ACC112 (cell line): ENCODE data around the gene ABCC5.

ENCODE experiments used
- H2AFZ ChIP-seq: fragments of 200-600 bp; sonication (generic); one replicate; pipeline ENCODE4 v1.6.0; 2017; ENCODE audit warnings: antibody characterized with exemption, low read length; ENCODE audit not compliant: unreplicated experiment
- H3K27ac ChIP-seq: fragments of 200-600 bp; sonication (generic); 2 replicates; pipeline ENCODE4 v1.5.1; 2014; ENCODE audit warnings: low read depth, mild to moderate bottlenecking, antibody characterized with exemption, low read length, moderate library complexity
- H3K27me3 ChIP-seq: fragments of 200-600 bp; sonication (generic); 2 replicates; pipeline ENCODE4 v1.6.1; 2014; ENCODE audit warnings: mild to moderate bottlenecking, antibody characterized with exemption, low read length, moderate library complexity, mixed read lengths; ENCODE audit not compliant: insufficient read depth
- H3K36me3 ChIP-seq: fragments of 200-600 bp; sonication (generic); 2 replicates; pipeline ENCODE4 v1.6.1; 2016; ENCODE audit warnings: mild to moderate bottlenecking, antibody characterized with exemption, low read length, moderate library complexity, mixed read lengths; ENCODE audit not compliant: insufficient read depth
- H3K4me1 ChIP-seq: fragments of 200-600 bp; sonication (generic); one replicate; pipeline ENCODE4 v1.6.1; 2016; ENCODE audit warnings: low read length, mixed read lengths; ENCODE audit not compliant: insufficient read depth, unreplicated experiment, control insufficient read depth
- H3K4me3 ChIP-seq: fragments of 200-600 bp; sonication (generic); 2 replicates; pipeline ENCODE4 v1.5.1; 2014; ENCODE audit warnings: mild to moderate bottlenecking, low read depth, low read length
- H3K79me2 ChIP-seq: fragments of 200-600 bp; sonication (generic); one replicate; pipeline ENCODE4 v1.6.0; 2016; ENCODE audit warnings: low read length; ENCODE audit not compliant: control insufficient read depth, unreplicated experiment, insufficient read depth

The ABCC5 gene

GRCh38 chr3:183909030-183909600 is 108.6 kb downstream of the ABCC5 start:
- no peak overlapping the region for H2AFZ ChIP-seq
- H3K4me1 ChIP-seq, result no peaks in the 10 kb centered on the region
- H3K4me3 ChIP-seq, result no peak overlapping the region
- H3K79me2 ChIP-seq, result no peaks in the 10 kb centered on the region
- no peaks in the 10 kb centered on the region for H3K36me3 ChIP-seq
- peaks cover 4% of the 10 kb centered on the region; the same call in 1 of the 2 replicates for H3K27me3 ChIP-seq
- no peak overlapping the region for H3K27ac ChIP-seq

GRCh38 chr3:183907911-183908331 is 109.8 kb downstream of the ABCC5 start:
- Histone ChIP-seq H3K79me2 (no peaks in the 10 kb centered on the region), H2AFZ (no peak overlapping the region), H3K36me3 (no peaks in the 10 kb centered on the region), H3K4me1 (no peaks in the 10 kb centered on the region), H3K27me3 (peaks cover 7% of the 10 kb centered on the region; the same call in 1 of the 2 replicates), H3K4me3 (no peak overlapping the region), H3K27ac (no peak overlapping the region)

GRCh38 chr3:183907176-183907575 is 110.5 kb downstream of the ABCC5 start:
- H3K27me3 ChIP-seq, result peaks cover 7% of the 10 kb centered on the region; the same call in 1 of the 2 replicates
- no peaks in the 10 kb centered on the region for H3K36me3 ChIP-seq
- H3K4me3 ChIP-seq, result no peak overlapping the region
- no peak overlapping the region for H3K27ac ChIP-seq
- no peaks in the 10 kb centered on the region for H3K4me1 ChIP-seq
- no peaks in the 10 kb centered on the region for H3K79me2 ChIP-seq
- H2AFZ ChIP-seq, result no peak overlapping the region

- no peaks in the 10 kb centered on the region for H3K4me1 ChIP-seq
- H2AFZ ChIP-seq, result no peak overlapping the region
- H3K27ac ChIP-seq, result no peak overlapping the region
Observed at GRCh38 chr3:183906234-183906921, 111.3 kb downstream of the ABCC5 start.

GRCh38 chr3:183904833-183905780 is 112.6 kb downstream of the ABCC5 start:
- H2AFZ ChIP-seq, result no peak overlapping the region
- no peak overlapping the region for H3K27ac ChIP-seq
- H3K4me3 ChIP-seq, result no peak overlapping the region
- H3K36me3 ChIP-seq, result no peaks in the 10 kb centered on the region
- no peaks in the 10 kb centered on the region for H3K79me2 ChIP-seq
- H3K27me3 ChIP-seq, result peaks cover 13% of the 10 kb centered on the region; the same call in 1 of the 2 replicates
- H3K4me1 ChIP-seq, result no peaks in the 10 kb centered on the region

More at GRCh38 chr3:183906234-183906921, 111.3 kb downstream of the ABCC5 start:
- Histone ChIP-seq H3K36me3 (no peaks in the 10 kb centered on the region), H3K27me3 (peaks cover 11% of the 10 kb centered on the region; the same call in 1 of the 2 replicates), H3K79me2 (no peaks in the 10 kb centered on the region), H3K4me3 (no peak overlapping the region)

- H3K4me1 ChIP-seq, result no peaks in the 10 kb centered on the region
- H2AFZ ChIP-seq, result no peak overlapping the region
- H3K4me3 ChIP-seq, result no peak overlapping the region
- H3K27ac ChIP-seq, result no peak overlapping the region
- H3K27me3 ChIP-seq, result peaks cover 16% of the 10 kb centered on the region
- no peaks in the 10 kb centered on the region for H3K36me3 ChIP-seq
- H3K79me2 ChIP-seq, result no peaks in the 10 kb centered on the region
Observed at GRCh38 chr3:183898028-183898431, 119.7 kb downstream of the ABCC5 start.

- Histone ChIP-seq H3K27ac (no peak overlapping the region), H3K79me2 (no peaks in the 10 kb centered on the region), H3K36me3 (no peaks in the 10 kb centered on the region), H2AFZ (no peak overlapping the region), H3K4me3 (no peak overlapping the region), H3K4me1 (no peaks in the 10 kb centered on the region), H3K27me3 (peaks cover 16% of the 10 kb centered on the region)
Observed at GRCh38 chr3:183897606-183898005, 120.1 kb downstream of the ABCC5 start.

GRCh38 chr3:183896610-183897009 is 121.1 kb downstream of the ABCC5 start:
- Histone ChIP-seq H3K79me2 (no peaks in the 10 kb centered on the region), H2AFZ (no peak overlapping the region)

GRCh38 chr3:183896184-183896583 is 121.5 kb downstream of the ABCC5 start:
- no peaks in the 10 kb centered on the region for H3K79me2 ChIP-seq
- no peak overlapping the region for H3K27ac ChIP-seq
- H2AFZ ChIP-seq, result no peak overlapping the region
- no peak overlapping the region for H3K4me3 ChIP-seq
- H3K36me3 ChIP-seq, result no peaks in the 10 kb centered on the region
- peaks cover 11% of the 10 kb centered on the region for H3K27me3 ChIP-seq
- no peaks in the 10 kb centered on the region for H3K4me1 ChIP-seq

More at GRCh38 chr3:183896610-183897009, 121.1 kb downstream of the ABCC5 start:
- Histone ChIP-seq H3K36me3 (no peaks in the 10 kb centered on the region), H3K27ac (no peak overlapping the region), H3K27me3 (peaks cover 15% of the 10 kb centered on the region), H3K4me3 (no peak overlapping the region), H3K4me1 (no peaks in the 10 kb centered on the region)

GRCh38 chr3:183895774-183896173 is 121.9 kb downstream of the ABCC5 start:
- H2AFZ ChIP-seq, result no peak overlapping the region
- H3K79me2 ChIP-seq, result no peaks in the 10 kb centered on the region

More at GRCh38 chr3:183895774-183896173, 121.9 kb downstream of the ABCC5 start:
- Histone ChIP-seq H3K27me3 (peaks cover 9% of the 10 kb centered on the region), H3K4me3 (no peak overlapping the region), H3K27ac (no peak overlapping the region), H3K36me3 (no peaks in the 10 kb centered on the region), H3K4me1 (no peaks in the 10 kb centered on the region)
